GM21786 (cell line): ENCODE data around the gene TTC27.

Experiments
- ATAC-seq: cut with Tn5 transposase; IDR thresholded peaks from one replicate; pipeline ENCODE4 v1.9.1; 2021; ENCODE audit not compliant: unreplicated experiment

Gene TTC27

DNA sequence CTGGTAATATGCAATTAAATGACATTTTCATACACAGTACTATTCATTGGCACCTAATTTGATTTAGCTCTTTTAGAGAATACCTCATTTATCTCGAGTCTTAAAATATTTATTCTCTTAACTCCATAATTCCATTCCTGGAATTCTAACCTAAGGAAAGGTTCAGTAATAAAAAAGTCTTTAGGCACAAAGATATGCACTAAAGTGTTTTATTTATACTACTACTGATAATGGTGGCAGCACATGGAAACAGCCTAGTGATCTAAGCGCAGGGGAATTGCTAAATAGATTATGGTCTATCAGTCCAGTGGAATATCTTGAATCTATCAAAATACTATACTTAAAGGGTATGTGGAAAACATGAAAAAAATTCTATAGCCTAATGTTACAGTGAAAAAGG is 176.4 kb downstream of the TTC27 start:
- no peak for ATAC-seq

DNA sequence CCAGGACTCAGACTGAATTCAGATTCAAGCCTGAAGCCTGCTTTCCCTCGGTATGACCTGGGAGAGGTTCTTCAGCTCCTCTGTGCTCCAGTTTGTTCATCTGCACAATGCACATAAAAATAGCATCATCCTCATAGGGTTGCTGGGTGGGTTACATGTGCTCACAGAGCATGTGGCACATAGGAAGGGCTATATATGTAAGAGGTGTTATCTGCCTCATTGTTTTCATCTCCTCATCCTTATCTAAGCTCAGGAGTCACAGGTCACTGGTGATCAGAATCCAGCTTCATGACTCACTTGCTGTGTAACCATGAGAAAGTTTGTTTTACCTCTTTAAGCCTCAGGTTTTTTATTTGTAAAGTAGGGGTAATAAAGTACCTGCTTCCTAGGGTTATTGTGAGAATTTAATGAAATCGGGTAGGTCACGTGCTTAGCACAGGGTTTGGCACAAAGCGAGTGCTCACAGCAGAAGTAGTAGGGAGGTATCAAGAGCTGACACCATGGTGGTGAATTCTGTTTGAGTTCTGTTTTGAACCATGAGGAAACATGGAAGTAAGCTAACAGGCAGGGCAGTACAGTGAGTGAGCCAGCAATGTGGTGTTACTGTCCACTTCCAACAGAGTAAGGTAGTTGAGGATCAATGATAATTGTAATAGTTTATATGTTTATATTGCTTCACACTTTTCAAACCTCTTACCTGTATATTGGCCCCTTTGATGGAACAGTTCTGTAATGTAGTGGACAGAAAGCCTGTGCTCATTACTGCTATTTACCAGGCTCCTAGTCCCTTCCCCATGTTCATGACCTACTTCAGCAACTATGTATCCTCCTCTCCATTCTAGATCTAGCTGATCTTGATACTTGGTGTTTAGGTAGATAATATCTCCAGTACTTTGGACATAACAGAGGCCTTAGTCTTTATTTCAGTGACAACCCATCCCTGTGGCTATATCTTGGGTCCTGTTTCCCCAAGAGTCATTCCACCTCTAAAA is 177.6 kb downstream of the TTC27 start:
- ATAC-seq = no peak

GRCh38 chr2:32806857-32807256 is 179.0 kb downstream of the TTC27 start:
- no peak for ATAC-seq

GRCh38 chr2:32807662-32808061 is 179.8 kb downstream of the TTC27 start:
- ATAC-seq = no peak

DNA sequence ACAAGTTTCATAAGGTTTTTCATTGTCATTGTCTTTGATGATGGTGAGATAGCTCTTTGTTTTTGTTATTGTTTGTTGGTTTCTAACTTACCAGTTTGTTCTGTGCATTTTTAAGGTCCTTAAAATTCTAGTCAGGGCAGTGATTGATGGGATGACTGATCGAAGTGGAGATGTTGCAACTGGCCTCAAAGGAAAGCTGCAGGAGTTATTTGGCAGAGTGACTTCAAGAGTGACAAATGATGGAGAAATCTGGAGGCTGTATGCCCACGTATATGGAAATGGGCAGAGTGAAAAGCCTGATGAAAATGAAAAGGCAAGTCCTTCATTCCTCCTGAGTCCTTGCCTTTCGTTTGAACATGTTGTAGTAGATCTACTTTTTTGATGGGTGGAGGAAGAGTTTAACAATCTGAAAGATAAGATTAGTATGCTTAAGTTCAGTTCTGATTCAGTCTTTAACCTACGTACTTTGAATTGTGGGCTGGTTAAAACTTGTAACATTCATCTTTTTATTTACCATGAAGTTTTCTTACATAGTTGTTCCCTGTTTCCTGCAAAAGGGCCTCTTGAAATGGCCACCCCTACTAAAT is 183.2 kb downstream of the TTC27 start:
- ATAC-seq = no peak

GRCh38 chr2:32811696-32812095 is 183.8 kb downstream of the TTC27 start:
- ATAC-seq = no peak

DNA sequence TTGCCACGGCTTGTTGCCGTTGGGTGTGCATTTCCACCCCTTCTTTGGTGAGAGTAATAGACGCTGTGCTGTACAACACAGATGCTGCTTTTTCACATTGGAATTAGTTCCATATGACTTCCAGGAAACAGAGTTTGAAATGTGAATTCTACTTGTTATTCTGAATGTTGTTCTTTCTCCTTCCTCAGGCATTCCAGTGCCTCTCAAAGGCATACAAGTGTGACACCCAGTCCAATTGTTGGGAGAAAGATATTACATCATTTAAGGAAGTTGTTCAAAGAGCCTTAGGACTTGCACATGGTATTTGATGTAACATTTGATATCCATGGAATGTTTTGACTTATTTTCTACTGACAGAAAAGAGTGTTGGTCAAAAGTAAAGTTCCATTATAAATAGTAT is 184.5 kb downstream of the TTC27 start:
- no peak for ATAC-seq

- no peak for ATAC-seq
These were observed 192.2 kb downstream of the TTC27 start for GRCh38 chr2:32820088-32820487.

GRCh38 chr2:32820701-32821100 is 192.9 kb downstream of the TTC27 start:
- ATAC-seq = no peak

DNA sequence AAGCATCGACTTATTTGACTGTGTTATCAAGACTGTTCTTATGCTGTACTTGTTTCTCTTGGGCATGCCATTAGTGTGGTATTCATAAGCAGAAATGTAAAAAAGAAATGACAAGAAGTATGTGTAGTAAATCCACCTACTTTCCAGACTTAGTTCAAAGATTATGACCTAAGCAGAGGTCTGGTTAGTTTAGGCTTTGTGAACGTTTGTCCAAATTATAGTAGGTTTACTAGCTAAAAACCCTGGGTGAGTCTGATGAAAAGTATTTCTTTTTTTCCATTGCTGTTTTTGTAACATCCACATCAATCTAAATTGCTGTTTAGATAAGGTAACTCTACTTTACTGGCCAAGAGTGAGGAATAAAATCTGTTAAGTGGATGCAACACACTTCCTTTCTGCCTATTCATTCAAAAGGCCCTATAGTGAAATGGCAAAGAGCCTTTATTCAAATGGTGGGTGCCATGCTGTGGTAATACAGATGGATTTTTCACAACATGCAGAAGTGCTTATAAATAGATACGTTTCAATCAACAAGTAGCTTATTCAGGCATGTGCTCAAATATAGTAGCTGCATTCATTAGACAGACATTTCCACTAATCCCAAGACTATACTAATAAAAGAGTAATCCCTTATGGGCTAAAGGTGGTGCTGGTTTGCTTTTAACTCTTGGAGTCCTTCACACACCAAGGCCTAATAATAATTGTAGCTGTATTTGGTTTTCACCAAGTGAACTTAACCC is 196.4 kb downstream of the TTC27 start:
- ATAC-seq = no peak

DNA sequence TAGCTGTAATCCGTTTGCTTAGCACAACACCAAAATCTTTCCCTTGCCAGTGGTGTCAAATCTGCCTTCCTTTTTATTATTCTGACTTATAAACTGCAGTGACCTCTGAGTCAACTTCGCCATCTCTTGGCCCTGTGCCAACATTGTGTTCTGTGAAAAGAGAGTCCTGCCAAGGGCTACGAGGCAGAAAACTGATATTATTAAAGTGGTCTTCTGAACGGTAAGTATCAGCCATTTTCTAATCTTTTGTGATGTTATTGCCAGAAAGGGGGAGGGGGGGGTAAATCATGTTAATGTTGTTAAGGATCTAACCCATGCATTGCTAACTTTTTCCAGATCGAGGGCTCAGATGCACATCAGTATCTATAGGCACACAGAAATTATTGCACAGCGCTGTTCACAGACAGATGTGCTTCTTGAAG is 197.5 kb downstream of the TTC27 start:
- no peak for ATAC-seq

GRCh38 chr2:32830196-32830595 is 202.3 kb downstream of the TTC27 start:
- ATAC-seq = no peak

GRCh38 chr2:32832821-32833220 is 205.0 kb downstream of the TTC27 start:
- ATAC-seq = no peak

DNA sequence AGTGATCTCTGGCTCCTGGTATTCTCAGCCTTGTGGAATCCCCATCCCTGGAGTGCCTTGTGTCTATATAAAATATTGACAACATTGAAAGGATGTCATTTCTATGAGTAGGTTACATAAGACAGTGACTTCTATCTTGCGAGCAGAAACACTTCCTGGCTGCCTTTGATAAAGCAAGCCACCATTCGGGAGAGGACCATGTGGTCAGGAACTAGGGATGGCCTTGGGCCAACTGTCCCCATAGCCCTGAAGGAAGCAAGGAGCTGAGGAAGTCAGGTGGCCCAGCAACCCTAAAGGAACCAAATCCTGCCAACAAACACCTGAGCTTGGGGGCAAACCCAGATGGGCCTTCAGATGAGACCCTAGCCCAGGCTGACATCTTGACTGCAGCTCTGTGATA is 205.9 kb downstream of the TTC27 start:
- ATAC-seq = no peak

- no peak for ATAC-seq
These were observed 207.3 kb downstream of the TTC27 start for GRCh38 chr2:32835148-32835547.

- ATAC-seq = no peak
These were observed 209.1 kb downstream of the TTC27 start for GRCh38 chr2:32836933-32837332.

GRCh38 chr2:32838418-32838817 is 210.6 kb downstream of the TTC27 start:
- ATAC-seq = peak; percentile 88

- ATAC-seq = no peak
These were observed 211.1 kb downstream of the TTC27 start for GRCh38 chr2:32838949-32839348.

DNA sequence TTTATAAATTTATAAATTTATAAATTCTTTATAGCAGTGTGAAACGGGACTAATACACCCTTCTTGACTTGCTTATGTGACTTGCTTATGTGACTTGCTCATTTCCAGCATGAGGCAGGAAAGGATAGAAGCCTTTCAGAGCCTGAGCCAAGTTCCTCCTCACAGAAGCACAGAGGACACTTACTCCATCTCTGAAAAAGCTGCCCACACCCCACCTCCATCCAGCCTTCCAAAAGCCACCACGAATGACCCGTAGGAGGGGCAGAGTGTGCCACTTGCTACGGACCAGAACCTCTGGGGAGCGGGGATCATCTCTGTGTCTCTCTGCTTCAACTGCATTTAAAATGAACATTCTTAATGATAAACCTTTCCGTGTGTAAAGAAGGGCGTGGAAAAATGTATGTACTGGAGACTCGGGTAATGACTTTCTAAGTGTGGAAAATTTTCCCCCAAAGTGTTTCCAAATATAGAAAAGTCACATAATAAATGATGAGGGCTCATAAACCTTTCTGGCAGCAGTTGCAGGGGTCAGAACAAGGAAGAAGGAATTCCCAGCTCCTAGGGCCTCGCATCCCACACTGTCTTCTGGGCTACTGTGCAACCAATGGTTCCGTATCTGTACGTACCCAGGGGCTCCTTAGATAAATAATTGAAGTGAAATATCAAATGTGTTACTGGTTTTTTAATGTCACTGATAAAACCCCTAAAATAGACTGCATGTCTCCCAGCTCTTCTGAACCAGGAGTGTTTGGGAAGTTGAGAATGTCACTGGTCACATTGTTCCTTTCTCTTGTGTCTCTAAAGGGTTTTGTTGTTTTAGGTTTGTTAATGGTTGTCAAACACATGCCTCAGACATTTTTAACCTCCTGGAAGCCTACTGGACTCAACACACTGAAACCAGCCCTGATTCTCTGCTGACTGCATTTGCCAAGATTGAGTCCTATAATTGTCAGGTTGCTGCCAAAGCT is 214.4 kb downstream of the TTC27 start:
- ATAC-seq = no peak

DNA sequence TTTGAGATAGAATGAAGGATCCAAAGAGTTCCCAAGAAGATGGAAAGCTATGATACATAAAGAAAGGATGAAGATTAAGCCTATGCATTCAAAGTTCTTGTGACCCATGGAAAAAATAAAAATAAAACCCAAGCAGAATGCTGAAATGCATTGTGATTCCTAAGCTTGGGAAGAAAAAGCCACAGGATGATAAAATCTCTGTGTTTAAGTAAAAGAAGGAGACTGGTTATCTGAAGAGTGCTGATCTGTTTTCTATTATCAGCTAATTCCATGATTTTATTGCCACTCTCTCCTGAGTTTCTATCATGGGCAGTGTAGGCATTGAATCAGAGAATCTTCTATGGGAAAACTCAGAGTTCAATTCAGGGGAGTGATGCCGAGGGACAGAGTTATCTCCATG is 215.8 kb downstream of the TTC27 start:
- no peak for ATAC-seq

DNA sequence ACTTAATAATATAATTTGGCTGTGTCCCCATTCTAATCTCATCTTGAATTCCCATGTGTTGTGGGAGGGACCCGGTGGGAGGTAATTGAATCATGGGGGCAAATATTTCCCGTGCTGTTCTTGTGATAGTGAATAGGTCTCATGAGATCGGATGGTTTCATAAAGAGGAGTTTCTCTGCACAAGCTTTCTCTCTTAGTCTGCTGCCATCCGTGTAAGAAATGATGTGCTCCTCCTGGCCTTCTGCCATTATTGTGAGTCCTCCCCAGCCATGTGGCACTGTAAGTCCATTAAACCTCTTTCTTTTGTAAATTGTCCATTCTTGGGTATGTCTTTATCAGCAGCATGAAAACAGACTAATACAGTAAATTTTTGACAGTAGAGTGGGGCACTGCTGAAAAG is 216.4 kb downstream of the TTC27 start:
- ATAC-seq = no peak
